Gastroesophageal sphincter (tissue), 3 donors: ENCODE measurements around the gene MYH2.

Experiments used
- EP300 ChIP-seq: sonication (generic); formaldehyde crosslinking; IDR thresholded peaks from one replicate; pipeline ENCODE4 v1.6.1; 2017; ENCODE audit warnings: antibody characterized with exemption, mild to moderate bottlenecking
- POLR2A ChIP-seq, 2 donors: fragments of 450-650 bp; IDR thresholded peaks; one replicate each; pipeline ENCODE4 v1.6.1; 2017; ENCODE audit warnings: antibody characterized with exemption in 2 of 2, mild to moderate bottlenecking in 2 of 2, moderate library complexity in 1 of 2
- POLR2AphosphoS5 ChIP-seq: sonication (generic); formaldehyde crosslinking; IDR thresholded peaks from one replicate; pipeline ENCODE4 v1.6.1; 2017; ENCODE audit warnings: antibody characterized with exemption
- TF ChIP-seq, protein P1 (sequence below), 4 experiments: fragments of 200-600 bp in 2 of 4; fragments of 450-650 bp in 2 of 4; sonication (generic) in 1 of 4; IDR thresholded peaks; one replicate each; pipeline ENCODE4 v1.5.1; 2017 to 2019; ENCODE audit warnings: antibody characterized with exemption in 4 of 4, mild to moderate bottlenecking in 2 of 4, moderate library complexity in 2 of 4

DNA sequence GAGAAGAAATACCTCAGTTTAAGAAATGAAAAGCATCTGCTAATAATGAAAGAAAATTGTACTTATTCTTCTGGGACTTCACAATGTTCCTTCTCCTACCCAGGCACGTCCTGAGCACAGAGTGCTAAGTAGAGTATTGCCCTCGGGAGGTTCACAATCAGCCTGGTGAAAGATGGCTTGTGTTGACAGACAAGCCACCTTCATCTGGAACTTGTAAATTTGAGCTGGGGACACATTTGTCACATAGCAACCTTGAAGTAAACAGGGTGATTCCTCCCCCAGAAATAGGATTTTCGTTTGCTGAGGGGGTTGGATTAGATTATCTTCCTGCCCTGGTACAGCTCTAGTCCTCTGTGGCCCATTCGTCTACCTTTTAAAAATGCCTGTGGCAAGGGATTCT, 34.4 kb upstream of the MYH2 start:
- TF ChIP-seq, protein P1, sequence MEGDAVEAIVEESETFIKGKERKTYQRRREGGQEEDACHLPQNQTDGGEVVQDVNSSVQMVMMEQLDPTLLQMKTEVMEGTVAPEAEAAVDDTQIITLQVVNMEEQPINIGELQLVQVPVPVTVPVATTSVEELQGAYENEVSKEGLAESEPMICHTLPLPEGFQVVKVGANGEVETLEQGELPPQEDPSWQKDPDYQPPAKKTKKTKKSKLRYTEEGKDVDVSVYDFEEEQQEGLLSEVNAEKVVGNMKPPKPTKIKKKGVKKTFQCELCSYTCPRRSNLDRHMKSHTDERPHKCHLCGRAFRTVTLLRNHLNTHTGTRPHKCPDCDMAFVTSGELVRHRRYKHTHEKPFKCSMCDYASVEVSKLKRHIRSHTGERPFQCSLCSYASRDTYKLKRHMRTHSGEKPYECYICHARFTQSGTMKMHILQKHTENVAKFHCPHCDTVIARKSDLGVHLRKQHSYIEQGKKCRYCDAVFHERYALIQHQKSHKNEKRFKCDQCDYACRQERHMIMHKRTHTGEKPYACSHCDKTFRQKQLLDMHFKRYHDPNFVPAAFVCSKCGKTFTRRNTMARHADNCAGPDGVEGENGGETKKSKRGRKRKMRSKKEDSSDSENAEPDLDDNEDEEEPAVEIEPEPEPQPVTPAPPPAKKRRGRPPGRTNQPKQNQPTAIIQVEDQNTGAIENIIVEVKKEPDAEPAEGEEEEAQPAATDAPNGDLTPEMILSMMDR (IDR thresholded peaks at IDR 0.05) = no peak
- TF ChIP-seq POLR2A (IDR thresholded peaks at IDR 0.05) (no peak), POLR2AphosphoS5 (no peak), EP300 (no peak)
